Placental epithelial cell (primary cell): ENCODE data around the gene PLA2G4A. TPM values are rescaled to one million over a fixed set of nuclear protein-coding genes. Genes with fewer than 3 reads are reported as not detected.

Experiments used
- total RNA-seq: library from RNA; depleted of rRNA; stranded (reverse); fragments of >200 nt; gene quantifications from 2 replicates; pipeline ENCODE4 v1.2.3, GENCODE V29; 2012

PLA2G4A gene
- total RNA-seq, result 25.9 and 40.0 TPM in 2 replicates

GRCh38 chr1:186828611-186829454 lies at the start of gene PLA2G4A:
TSS of gene PLA2G4A (plus strand) at chr1:186828949. CDS start at chr1:186854355, 25,406 bp downstream.

Other genes starting within 250 kb of the PLA2G4A start
- gene PTGS2, start 148.5 kb upstream of the PLA2G4A start, total RNA-seq, result 12.2 and 47.6 TPM in 2 replicates